ENCODE measurements around the gene CHGA.

The CHGA gene

DNA sequence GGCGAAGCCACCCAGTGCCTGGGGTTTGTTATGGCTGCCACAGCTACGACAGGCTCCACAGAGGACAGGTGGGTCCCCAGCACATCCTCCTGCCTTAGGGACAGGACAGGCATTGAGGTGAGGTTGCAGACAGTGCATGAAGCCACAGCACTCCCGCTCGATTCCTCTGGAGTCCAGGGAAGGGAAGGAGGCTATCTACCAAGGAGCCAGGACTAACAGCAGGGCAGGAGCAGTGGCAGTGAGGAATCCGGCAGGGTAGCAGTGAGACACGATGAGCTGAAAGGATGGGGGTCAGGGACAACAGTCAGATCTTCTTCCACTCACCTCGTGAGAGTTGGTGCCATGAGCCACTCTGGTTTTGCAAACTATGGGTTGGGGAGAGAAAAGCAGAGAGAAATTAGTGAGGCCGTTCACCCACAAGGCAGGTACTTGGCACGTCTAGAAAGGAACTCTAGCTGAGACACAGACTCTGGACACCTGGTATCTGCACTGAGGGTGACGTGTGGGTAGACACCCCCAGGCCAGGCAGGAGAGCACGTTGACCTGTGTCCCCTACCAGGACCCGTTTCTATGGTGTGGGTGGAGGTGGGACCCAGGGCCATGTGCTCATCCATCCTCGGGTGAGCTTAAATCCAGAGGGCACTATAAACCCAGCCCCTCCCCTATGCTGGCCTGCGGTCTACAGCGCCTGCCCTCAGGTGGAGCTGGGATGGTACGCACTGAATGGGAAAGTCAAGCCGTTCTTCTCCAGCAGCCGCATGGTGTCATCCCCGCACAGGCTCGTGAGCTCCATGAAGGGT is 39.3 kb downstream of the CHGA start:
- no peak for DNase-seq (ENCODE audit: low spot score)

GRCh38 chr14:92962831-92963095 is 39.8 kb downstream of the CHGA start:
- no peak for DNase-seq (ENCODE audit: low spot score)

DNA sequence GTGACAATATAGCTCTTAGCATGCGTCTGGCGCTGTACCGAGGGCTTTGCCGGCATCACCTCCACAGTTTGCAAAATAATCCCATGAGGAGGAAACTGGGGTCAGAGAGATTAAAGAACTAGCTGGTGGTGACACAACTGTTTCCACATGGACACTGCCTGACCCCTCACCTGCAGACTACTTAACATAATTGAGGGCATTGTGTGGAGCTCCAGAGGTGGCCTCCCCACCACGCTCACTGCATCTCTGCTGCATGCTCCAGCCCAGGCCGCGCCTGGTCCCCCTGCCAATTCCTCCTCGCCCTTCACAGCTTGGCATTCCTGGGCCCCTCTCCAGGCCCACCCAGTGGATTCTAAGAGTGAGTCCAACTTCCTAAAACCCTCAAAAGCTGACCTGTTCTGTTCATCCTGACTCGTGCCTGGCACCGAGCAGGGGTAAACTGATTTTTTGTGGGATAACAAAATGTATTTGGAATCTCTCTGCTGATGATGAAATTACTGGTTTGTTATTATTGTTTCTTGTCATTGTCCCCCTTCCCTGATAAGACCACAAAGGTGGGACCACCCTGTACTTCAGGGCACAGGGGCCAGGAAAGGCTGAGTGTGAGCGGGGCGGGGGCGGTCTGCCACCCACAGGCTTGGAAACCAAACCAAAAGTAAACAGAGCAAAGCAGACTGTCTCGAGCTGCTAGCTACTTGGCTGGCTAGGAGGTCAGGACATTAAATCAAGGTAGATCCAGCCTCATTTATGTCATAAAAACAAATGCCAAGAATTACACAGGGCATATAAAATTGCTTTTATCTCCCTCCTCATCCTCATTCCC is 40.6 kb downstream of the CHGA start:
- no peak for DNase-seq (ENCODE audit: low spot score)

DNA sequence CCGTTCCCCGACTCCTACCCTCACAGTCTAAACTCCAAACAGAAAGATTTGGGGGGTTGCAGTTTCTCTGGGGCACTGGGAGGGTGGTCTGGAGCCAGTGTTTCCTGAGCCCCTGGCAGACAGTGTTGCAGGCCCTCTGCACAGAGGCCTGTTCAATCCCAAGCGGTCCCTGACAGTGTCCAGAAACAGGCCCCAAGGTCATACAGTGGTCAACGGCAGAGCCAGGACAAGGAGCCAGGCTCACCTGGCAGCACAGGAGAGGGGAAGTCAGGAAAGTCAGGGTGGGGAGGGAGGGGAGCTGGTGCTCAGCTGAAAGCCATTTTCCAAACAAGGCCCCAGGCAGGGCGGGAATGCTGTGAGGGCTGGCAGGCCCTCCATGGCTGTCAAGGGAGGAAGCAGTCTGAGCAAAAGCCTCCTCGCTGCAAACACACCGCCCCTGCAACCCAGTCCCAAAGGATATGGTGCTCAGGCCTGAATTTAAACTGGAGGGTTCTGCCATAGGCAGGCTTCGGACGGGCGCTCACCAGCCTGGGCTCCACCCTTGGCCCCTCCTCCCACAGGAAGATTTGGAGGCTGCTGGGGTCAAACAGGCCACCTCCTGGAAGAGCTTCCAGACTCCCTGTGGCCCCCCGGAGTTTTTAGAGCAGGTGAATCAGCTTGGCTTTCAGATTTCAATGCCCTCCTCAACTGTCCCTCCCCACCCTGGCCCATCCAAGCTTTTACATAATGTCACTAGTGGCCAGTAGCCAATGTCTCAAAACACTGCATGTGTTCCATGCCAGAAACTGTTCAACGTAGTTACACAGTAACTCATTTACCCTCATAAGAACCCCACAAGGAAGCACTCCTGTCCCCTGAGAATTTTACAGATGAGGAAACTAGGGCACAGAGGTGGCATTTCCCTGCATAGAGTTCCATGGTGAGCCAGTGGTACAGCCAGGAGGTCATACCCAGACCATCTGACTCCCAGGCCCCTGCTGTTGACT is 41.5 kb downstream of the CHGA start:
- DNase-seq (ENCODE audit: low spot score), result no peak

- DNase-seq (ENCODE audit: low spot score), result no peak
Observed at GRCh38 chr14:92965281-92965680, 42.3 kb downstream of the CHGA start.

DNA sequence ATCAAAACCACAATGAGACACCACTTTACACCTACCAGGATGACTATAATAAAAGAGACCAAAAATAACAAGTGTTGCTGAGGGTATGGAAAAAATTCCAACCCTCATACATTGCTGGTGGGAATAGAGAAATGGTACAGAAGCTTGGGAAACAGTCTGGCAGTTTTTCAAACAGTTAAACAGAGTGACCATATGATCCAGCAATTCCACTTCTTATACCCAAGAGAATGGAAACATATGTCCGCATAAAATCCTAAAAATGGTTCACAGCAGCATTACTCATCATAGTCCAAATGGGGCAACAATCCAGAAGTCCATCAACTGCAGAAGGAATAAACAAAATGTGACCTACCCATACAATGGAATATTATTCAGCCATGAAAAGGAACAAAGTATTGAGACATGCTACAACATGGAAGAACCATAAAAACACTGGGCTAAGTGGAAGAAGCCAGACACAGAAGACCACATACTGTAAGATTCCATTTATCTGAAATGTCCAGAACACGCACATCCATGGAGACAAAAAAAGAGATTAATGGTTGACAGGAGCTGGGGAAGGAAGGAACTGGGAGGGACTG is 44.5 kb downstream of the CHGA start:
- DNase-seq (ENCODE audit: low spot score), result no peak

- DNase-seq (ENCODE audit: low spot score), result no peak
Observed at GRCh38 chr14:92968291-92969020, 45.5 kb downstream of the CHGA start.

DNA sequence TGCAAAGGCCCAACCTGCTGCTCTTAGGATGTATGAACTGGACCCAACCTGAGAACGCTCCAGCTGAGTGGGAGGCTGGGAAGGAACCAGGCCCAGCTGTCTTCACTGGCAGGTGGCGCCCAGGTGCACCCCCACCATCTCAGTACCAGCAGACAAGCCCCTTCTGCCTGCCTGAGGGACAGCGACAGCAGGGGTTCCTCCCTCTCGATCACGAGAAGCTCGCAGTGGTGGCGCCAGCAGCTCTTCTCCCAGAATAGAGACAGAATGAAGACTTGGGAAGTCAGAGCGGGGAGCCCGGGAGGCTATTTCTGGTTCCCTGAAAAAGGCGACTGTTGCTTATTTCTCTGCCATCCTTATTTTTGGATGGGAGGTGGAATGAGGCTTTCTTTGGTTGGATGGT is 46.5 kb downstream of the CHGA start:
- DNase-seq (ENCODE audit: low spot score), result no peak

DNA sequence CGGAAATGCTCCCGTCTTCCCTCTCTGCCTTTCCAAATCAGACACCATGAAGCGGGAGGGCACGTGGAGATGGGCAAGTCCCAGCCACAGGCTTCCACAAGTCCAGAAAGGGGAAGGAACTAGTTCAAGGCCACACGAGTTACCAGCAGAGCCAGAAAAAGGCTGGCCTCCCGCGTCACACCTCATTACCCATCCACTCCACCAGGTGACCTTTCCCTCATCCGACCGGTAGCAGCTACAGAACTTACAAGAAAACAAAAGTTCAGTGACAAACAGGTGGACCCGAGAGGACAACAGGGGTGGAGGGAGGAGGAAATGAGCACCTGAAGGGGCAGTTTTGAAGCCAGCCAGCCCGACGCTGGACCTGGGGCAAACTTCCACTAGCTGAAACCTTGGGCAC is 46.9 kb downstream of the CHGA start:
- DNase-seq (ENCODE audit: low spot score), result no peak

GRCh38 chr14:92970271-92970670 is 47.3 kb downstream of the CHGA start:
- no peak for DNase-seq (ENCODE audit: low spot score)

DNA sequence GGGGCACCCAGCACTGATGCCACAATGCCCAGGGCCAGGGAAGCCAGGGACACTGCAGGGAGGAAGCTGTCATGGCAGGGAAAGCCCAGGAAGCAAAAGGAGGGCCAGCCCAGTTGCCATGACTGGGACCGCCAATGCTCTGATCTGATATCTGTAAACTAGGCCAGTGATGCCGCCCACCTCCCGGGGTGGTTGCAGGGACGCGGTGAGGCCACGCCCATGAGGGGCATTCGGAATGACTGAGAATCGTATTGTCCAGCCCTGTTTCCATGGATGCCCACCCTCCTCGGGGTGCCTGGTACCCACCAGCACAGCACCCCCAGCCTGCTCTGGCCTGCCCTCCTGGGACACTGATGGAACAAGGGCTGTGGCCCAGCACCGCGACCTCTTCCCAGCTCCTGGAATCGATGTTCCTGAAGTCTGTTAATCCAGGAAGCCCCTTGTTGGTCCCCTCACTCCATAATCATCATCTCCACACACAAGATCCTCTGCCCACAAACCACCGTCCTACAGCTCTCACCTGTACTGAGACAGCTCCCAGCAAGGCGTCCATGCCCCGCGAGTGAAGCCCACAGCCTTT is 48.7 kb downstream of the CHGA start:
- DNase-seq (ENCODE audit: low spot score), result no peak

DNA sequence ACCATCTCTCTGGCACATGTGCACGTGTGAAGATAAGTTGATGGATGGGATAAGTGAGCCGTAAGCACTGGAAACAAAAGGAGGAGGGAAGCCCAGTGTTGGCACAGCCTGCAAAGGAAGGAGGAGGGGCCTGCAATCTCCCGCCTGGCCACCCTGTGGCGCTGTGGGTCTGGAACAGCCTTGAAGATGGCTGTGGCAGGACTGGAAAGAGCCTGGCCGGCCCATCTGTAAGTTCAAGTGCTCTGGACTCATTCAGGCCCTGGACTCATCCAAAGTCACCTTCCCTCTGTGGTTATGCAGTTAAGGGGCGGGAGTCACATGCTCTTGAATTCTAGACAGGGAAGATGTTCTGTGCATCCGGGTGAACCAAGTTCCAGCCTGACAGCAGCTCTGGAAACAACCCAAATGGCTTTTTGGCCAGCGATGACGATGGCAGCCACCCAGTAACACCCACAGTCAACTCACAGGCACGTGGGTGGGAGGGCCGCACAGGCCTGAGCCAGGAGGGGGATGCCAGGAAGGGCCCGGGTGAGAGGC is 50.4 kb downstream of the CHGA start:
- DNase-seq (ENCODE audit: low spot score), result peak; percentile 81

- DNase-seq (ENCODE audit: low spot score), result no peak
Observed at GRCh38 chr14:92973798-92974372, 50.9 kb downstream of the CHGA start.

- DNase-seq (ENCODE audit: low spot score), result no peak
Observed at GRCh38 chr14:92974541-92975345, 51.8 kb downstream of the CHGA start.

- no peak for DNase-seq (ENCODE audit: low spot score)
Observed at GRCh38 chr14:92976268-92976667, 53.3 kb downstream of the CHGA start.

DNA sequence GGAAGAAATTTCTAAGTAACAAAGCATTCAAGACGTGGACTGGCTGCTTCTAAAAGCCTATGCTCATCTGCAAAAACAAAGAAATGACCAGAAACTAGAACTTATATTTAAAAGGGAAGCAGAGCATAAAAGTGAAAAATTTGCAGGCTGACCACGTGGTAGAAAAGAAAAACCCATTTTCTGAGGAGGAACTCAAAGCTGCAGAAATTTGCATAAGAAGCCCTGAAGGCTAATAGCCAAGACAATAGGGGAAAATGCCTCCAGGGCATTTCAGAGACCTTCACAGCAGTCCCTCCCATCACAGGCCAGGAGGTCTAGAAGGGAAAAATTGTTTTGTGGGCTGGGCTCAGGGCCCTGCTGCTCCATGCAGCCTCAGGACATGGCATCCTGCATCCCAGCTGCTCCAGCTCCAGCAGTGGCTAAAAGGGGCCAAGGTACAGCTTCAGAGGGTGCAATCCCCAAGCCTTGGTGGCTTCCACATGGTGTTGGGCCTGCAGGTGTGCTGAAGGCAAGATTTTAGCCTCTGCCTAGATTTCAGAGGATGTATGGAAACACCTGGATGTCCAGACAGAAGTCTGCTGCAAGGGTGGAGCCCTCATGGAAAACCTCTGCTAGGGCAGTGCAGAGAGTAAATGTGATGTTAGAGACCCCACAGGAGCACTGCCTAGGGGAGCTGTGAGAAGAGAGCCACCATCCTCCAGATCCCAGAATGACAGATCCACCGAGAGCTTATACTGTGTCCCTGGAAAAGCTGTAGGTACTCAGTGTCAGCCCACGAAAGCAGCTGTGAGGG is 55.5 kb downstream of the CHGA start:
- DNase-seq (ENCODE audit: low spot score), result no peak

DNA sequence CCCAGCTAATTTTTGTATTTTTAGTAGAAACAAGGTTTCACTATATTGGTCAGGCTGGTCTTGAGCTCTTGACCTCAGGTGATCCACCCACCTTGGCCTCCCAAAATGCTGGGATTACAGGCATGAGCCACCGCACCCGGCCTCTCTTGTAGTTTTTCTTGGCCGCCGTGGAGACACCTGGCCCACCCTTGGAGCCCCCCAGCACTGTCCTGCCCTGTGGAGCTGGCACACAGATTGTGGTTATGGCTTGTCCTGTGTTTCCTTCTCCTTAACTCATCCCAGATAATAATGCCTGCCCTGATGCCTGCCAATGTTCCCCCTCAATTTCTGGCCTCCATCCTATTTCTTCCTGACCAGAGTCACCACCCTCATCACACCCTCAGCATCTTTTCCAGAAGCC is 57.9 kb downstream of the CHGA start:
- DNase-seq (ENCODE audit: low spot score), result no peak

DNA sequence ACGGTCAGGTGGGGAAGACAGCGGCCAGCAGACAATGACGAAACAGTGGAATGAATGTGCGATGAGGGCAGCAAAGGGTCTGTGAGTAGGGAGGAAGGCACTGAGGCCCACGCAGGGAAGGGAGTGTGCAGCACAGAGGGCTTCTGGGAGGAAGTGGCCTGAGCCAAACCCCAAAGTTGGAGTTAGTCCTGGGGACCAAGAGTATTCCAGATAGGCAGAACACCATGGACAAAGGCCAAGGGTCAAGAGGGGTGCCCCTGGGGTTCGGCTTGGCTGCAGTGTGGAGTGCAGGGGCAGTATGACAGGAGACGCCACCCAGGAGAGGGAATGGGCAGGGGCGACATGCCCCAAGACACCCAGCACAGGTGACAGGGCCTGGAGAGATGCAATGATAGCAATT is 58.8 kb downstream of the CHGA start:
- DNase-seq (ENCODE audit: low spot score), result no peak

- no peak for DNase-seq (ENCODE audit: low spot score)
Observed at GRCh38 chr14:92982956-92983355, 60.0 kb downstream of the CHGA start.
